Measurements from ENCODE around the gene RBM38. TPM values are rescaled to one million over a fixed set of nuclear protein-coding genes. Genes with fewer than 3 reads are reported as not detected.

Gene RBM38
- total and polyA plus RNA-seq, 2 of the 4 experiments (the other 2 are of a cell fraction) = 5.2 to 11.9 TPM

DNA sequence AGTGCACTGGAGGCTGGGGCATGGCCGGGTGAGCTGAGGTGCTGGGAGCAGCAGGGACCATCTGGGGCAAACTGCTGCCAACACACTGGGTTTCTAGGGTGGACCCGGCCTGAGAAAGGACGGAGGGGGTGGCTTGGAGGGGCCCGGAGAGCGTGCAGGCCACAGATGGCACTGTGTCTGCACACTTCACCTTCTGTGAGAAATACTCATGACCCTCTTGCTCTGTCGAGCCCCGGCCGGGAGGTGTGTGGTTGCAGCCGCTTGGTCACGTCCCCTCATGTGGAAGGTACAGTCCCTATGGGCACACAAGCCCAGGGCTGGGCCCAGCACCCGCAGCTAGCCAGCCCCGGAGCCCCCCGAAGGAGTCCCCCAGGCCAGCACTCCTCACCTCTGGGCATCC, 59.7 kb downstream of the RBM38 start:
- no peak overlapping the region for H3K14ac ChIP-seq (replicated peaks; ENCODE audit: low read depth, low read length)
- no peaks in the 10 kb centered on the region for H3K79me1 ChIP-seq (ENCODE audit: low read depth in 1 of 2, low read length in 2 of 2)
- DNase-seq (no peak), ATAC-seq (ENCODE audit: low read depth) (no peak)
- ChIA-PET CTCF (no interaction called here), POLR2A (ENCODE audit: unreplicated experiment) (no interaction called here)
- H3K56ac ChIP-seq (ENCODE audit: extremely low read depth, insufficient read depth, low read length) = no peak overlapping the region
- H3K27me3 ChIP-seq (ENCODE audit: control insufficient read depth, insufficient read depth, low read length) = peaks cover 23% of the 10 kb centered on the region
- H3K27ac ChIP-seq (ENCODE audit: insufficient read depth, low read length) = no peak overlapping the region
- no peak overlapping the region for H4K8ac ChIP-seq (ENCODE audit: low read depth in 2 of 2, low read length in 2 of 2)
- H3K4me2 ChIP-seq (ENCODE audit: low read depth, low read length) = no peak overlapping the region
- 76% methylated on average over 3 of the region's 13 CpGs; no CpG with 5 or more reads in 1 of the 2 experiments for WGBS, 2 experiments (ENCODE audit: extremely low coverage in 2 of 2, insufficient read length in 1 of 2)
- dilution Hi-C loops (cut with HindIII; ENCODE audit: low sequenced_read_pairs, unreplicated experiment) (no loop called here), in situ Hi-C loops (cut with MboI; ENCODE audit: low sequenced_read_pairs) (no loop called here), intact Hi-C loops (cut with micrococcal nuclease) (no loop called here)
- no peak overlapping the region for H4K5ac ChIP-seq (ENCODE audit: low read depth, low read length)
- H3K9me3 ChIP-seq (ENCODE audit: control insufficient read depth, insufficient read depth, low read length) = peaks cover 3% of the 10 kb centered on the region
- TF ChIP-seq FOS (IDR thresholded peaks at IDR 0.05; ENCODE audit: low read depth, low read length) (no peak), CEBPB (IDR thresholded peaks at IDR 0.05; ENCODE audit: low read depth, low read length) (no peak), BHLHE40 (IDR thresholded peaks at IDR 0.05; ENCODE audit: low read depth, low read length) (no peak), CHD1 (IDR thresholded peaks at IDR 0.05; ENCODE audit: low read depth, low read length) (no peak), RAD21 (IDR thresholded peaks at IDR 0.05; ENCODE audit: low read length) (no peak), MAFK (IDR thresholded peaks at IDR 0.05; ENCODE audit: low read depth, low read length) (no peak), RFX5 (IDR thresholded peaks at IDR 0.05; ENCODE audit: low read depth, low read length) (no peak), NFE2L2 (IDR thresholded peaks at IDR 0.05; ENCODE audit: low read depth, low read length) (no peak), MAZ (IDR thresholded peaks at IDR 0.05; ENCODE audit: borderline replicate concordance, low read depth, low read length) (no peak), POLR2A (IDR thresholded peaks at IDR 0.05; ENCODE audit: low read depth, low read length) (no peak), RCOR1 (IDR thresholded peaks at IDR 0.05; ENCODE audit: insufficient replicate concordance, low read length) (no peak), SMC3 (IDR thresholded peaks at IDR 0.05; ENCODE audit: low read depth, low read length) (no peak), MXI1 (IDR thresholded peaks at IDR 0.05; ENCODE audit: borderline replicate concordance, low read depth, low read length) (no peak)
- TF ChIP-seq, protein P1, sequence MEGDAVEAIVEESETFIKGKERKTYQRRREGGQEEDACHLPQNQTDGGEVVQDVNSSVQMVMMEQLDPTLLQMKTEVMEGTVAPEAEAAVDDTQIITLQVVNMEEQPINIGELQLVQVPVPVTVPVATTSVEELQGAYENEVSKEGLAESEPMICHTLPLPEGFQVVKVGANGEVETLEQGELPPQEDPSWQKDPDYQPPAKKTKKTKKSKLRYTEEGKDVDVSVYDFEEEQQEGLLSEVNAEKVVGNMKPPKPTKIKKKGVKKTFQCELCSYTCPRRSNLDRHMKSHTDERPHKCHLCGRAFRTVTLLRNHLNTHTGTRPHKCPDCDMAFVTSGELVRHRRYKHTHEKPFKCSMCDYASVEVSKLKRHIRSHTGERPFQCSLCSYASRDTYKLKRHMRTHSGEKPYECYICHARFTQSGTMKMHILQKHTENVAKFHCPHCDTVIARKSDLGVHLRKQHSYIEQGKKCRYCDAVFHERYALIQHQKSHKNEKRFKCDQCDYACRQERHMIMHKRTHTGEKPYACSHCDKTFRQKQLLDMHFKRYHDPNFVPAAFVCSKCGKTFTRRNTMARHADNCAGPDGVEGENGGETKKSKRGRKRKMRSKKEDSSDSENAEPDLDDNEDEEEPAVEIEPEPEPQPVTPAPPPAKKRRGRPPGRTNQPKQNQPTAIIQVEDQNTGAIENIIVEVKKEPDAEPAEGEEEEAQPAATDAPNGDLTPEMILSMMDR (conservative IDR thresholded peaks at IDR 0.05; ENCODE audit: low read depth, low read length) = no peak
- TF ChIP-seq, protein P2, sequence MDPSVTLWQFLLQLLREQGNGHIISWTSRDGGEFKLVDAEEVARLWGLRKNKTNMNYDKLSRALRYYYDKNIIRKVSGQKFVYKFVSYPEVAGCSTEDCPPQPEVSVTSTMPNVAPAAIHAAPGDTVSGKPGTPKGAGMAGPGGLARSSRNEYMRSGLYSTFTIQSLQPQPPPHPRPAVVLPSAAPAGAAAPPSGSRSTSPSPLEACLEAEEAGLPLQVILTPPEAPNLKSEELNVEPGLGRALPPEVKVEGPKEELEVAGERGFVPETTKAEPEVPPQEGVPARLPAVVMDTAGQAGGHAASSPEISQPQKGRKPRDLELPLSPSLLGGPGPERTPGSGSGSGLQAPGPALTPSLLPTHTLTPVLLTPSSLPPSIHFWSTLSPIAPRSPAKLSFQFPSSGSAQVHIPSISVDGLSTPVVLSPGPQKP (IDR thresholded peaks at IDR 0.05; ENCODE audit: borderline replicate concordance, low read depth, low read length) = no peak
- TF ChIP-seq, protein P3, sequence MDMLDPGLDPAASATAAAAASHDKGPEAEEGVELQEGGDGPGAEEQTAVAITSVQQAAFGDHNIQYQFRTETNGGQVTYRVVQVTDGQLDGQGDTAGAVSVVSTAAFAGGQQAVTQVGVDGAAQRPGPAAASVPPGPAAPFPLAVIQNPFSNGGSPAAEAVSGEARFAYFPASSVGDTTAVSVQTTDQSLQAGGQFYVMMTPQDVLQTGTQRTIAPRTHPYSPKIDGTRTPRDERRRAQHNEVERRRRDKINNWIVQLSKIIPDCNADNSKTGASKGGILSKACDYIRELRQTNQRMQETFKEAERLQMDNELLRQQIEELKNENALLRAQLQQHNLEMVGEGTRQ (IDR thresholded peaks at IDR 0.05; ENCODE audit: low read depth, low read length) = no peak
- H3K18ac ChIP-seq (ENCODE audit: low read depth, low read length) = no peak overlapping the region
- no peak overlapping the region for H2AK5ac ChIP-seq (ENCODE audit: low read depth, low read length)
- no peaks in the 10 kb centered on the region for H4K20me1 ChIP-seq (ENCODE audit: insufficient read depth, low read length)
- no peak overlapping the region for H3K23ac ChIP-seq (ENCODE audit: low read depth, low read length)
- peaks cover 2% of the 10 kb centered on the region; the same call in 1 of the 2 replicates for H3K4me1 ChIP-seq (ENCODE audit: control insufficient read depth, insufficient read depth, low read length)
- BruUV-seq (replicated peaks) = no TSS peak
- no peak overlapping the region for H4K91ac ChIP-seq (ENCODE audit: insufficient read depth, low read depth, low read length)
- no peak overlapping the region for H2BK5ac ChIP-seq (ENCODE audit: low read depth, low read length, poor library complexity, severe bottlenecking)
- no peak overlapping the region for H2BK20ac ChIP-seq (ENCODE audit: low read depth, low read length)
- H3K9ac ChIP-seq (ENCODE audit: low read depth, low read length) = no peak overlapping the region
- no peaks in the 10 kb centered on the region for H3K9me1 ChIP-seq (ENCODE audit: insufficient read depth, low read length)
- no peak overlapping the region for H3K4me3 ChIP-seq (ENCODE audit: insufficient read depth, low read depth, low read length)
- H3K4ac ChIP-seq (ENCODE audit: low read depth, low read length) = no peak overlapping the region
- H2BK15ac ChIP-seq (ENCODE audit: low read depth, low read length) = no peak overlapping the region
- H3K36me3 ChIP-seq (ENCODE audit: control insufficient read depth, insufficient read depth, low read length) = no peaks in the 10 kb centered on the region
- H2AK9ac ChIP-seq (replicated peaks; ENCODE audit: low read depth, low read length, poor library complexity) = no peak overlapping the region
- H2BK120ac ChIP-seq (ENCODE audit: low read depth, low read length) = no peak overlapping the region
- H2AFZ ChIP-seq (replicated peaks; ENCODE audit: low read length, poor library complexity) = no peak overlapping the region

Measured in IMR-90 (cell line).